ENCODE data around the gene WIPI1. TPM values are rescaled to one million over a fixed set of nuclear protein-coding genes. Genes with fewer than 3 reads are reported as not detected.
"Not testable (repeated sequence)": the region's sequence is repeated elsewhere in the genome, so short reads cannot be mapped to it uniquely, and the experiment has no call there.

WIPI1 gene
- total and polyA plus RNA-seq, 9 donors: 33.9 to 50.5 (median 44.1) TPM

DNA sequence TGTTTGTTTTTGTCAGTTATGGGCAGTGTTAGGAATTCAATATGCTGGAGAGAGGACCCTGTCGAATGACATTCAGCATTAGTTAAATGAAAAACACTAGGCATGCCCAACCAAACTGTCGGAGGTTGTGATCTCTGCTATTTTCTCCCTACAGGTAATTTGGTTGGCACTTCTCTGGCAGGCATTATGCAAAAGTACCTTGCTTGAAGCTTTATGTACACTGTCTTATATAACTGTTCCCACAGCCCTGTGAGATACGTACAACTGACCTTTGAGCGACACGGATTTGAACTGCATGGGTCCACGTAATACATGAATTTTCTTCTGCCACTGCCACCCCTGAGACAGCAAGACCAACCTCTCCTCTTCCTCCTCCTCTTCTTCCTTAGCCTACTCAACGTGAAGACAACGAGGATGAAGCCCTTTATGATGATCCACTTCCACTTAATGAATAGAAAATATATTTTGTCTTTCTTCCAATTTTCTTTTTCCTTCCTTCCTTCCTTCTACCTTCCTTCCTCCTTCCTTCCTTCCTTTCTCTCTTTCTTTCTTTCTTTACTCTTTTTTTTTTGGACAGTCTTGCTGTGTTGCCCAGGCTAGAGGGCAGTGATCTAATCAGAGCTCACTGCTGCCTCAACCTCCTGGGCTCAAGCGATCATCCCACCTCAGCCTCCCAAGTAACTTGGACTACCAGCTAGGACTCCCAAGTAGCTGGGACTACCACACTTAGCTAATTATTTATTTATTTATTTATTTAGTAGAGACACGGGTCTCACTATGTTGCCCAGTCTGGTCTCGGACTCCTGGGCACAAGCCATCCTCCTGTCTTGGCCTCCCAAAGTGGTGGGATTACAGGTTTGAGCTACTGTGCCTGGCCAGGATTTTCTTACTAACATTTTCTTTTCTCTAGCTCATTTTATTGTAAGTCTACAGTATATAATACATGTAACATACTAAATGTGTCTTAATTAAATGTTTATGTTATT, 77.3 kb downstream of the WIPI1 start:
- Histone ChIP-seq H3K27ac (ENCODE audit: low read length) (no peak overlapping the region), H3K27me3 (ENCODE audit: control insufficient read depth, insufficient read depth, low read length) (peaks cover 3% of the 10 kb centered on the region), H3K4me3 (ENCODE audit: low read length) (no peak overlapping the region), H3K4me1 (ENCODE audit: control insufficient read depth, insufficient read depth, low read length) (peaks cover 31% of the 10 kb centered on the region), H3K9me3 (replicated peaks; ENCODE audit: control insufficient read depth, low read depth, low read length) (no peaks in the 10 kb centered on the region), H3K36me3 (ENCODE audit: control insufficient read depth, insufficient read depth, low read length) (no peaks in the 10 kb centered on the region)
- WGBS (ENCODE audit: insufficient coverage): 89% methylated on average over 8 of the region's 11 CpGs
- no peak for DNase-seq

DNA sequence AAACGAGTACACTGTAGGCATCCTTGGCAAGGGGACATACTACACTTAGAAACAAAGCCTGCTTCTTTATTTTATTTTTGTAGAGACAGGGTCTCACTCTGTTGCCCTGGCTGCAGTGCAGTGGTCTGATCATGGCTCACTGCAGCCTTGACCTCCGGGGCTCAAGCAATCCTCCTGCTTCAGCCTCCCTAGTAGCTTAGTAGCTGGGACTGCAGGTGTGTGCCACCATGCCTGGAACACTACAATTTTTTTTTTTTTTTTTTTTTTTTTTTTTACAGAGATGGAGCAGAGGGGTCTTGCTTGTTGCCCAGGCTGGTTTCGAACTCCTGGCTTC, 78.2 kb downstream of the WIPI1 start:
- 100% methylated on average over 1 of the region's 3 CpGs for WGBS (ENCODE audit: insufficient coverage)
- no peak overlapping the region for H3K4me3 ChIP-seq (ENCODE audit: low read length)
- DNase-seq: no peak
- peaks cover 3% of the 10 kb centered on the region for H3K27me3 ChIP-seq (ENCODE audit: control insufficient read depth, insufficient read depth, low read length)
- peaks cover 31% of the 10 kb centered on the region for H3K4me1 ChIP-seq (ENCODE audit: control insufficient read depth, insufficient read depth, low read length)
- no peaks in the 10 kb centered on the region for H3K9me3 ChIP-seq (replicated peaks; ENCODE audit: control insufficient read depth, low read depth, low read length)
- no peaks in the 10 kb centered on the region for H3K36me3 ChIP-seq (ENCODE audit: control insufficient read depth, insufficient read depth, low read length)
- peak overlapping the region; percentile 91 for H3K27ac ChIP-seq (ENCODE audit: low read length)

DNA sequence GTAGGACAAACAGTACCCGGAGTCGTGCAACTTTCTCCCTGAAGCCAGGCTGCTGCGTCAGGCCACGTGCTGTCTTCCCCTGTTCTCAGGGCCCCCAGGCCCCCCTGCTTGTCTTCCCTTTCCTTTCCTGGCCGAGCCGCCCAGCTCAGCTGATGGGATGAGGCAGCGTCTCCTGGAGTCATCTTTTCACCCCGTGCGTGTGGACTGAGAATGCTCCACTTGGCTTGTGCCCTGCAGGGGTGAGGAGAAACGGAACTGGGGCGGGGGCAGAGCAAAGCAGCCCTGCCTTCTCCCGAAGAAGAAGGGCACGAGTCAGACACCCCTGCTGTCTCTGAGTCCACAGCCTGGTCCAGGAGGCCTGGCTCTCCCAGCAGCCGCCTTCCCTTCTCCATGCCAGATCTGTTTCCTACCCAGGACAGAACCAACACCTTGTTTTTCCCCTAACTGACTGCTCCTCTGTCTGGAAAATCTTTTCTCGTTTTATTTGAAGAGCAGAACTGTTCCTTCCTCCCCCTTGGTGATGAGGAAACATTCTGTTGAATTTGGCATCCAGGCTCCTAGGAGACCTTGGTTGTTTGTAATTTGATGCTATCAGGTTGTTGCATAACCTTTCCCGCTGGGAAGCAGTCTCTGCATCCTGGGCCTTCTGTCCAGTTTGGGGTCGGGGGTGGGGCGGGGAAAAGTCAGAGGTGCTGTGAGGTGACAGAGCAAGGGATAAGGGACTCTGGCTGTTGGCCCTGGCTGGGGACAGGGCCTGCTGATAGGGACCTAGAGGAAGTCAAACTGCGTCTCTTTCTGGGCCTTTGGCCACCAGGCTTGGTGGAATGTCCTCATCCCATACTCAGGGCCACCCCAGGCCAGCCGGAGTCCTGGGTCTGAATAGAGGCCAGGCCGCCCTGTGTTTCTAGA, 78.8 kb downstream of the WIPI1 start:
- peaks cover 25% of the 10 kb centered on the region for H3K4me1 ChIP-seq (ENCODE audit: control insufficient read depth, insufficient read depth, low read length)
- peak overlapping the region; percentile 91 for H3K27ac ChIP-seq (ENCODE audit: low read length)
- peaks cover 3% of the 10 kb centered on the region for H3K27me3 ChIP-seq (ENCODE audit: control insufficient read depth, insufficient read depth, low read length)
- H3K9me3 ChIP-seq (replicated peaks; ENCODE audit: control insufficient read depth, low read depth, low read length): no peaks in the 10 kb centered on the region
- whole genome bisulfite sequencing (ENCODE audit: insufficient coverage): 17% methylated on average over 12 of the region's 21 CpGs
- no peaks in the 10 kb centered on the region for H3K36me3 ChIP-seq (ENCODE audit: control insufficient read depth, insufficient read depth, low read length)
- peak; percentile 96 for DNase-seq
- no peak overlapping the region for H3K4me3 ChIP-seq (ENCODE audit: low read length)

DNA sequence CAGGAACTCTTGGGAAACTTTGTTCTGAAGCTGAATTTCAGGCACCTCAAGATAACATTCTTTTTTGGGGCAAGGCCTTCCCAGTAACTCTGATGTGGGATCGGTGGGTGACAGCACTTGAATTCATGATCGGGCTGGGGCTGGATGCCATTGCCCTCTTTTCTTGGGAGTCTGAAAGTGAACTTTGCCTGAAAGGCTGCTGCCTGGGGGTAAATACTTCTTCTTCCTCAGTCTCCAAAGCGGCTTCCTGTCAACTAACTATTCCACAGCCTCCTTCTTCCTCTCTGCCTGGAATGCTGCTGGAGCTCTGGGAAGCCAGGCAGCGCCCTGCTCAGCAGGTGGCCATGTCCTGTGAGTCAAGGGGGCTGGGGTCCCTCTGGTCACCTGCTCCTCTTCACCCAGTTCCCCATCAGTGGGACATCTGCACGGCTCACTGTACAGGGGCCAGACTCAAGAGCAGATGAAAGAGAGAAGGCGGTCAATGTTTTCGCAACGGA, 79.5 kb downstream of the WIPI1 start:
- H3K36me3 ChIP-seq (ENCODE audit: control insufficient read depth, insufficient read depth, low read length): no peaks in the 10 kb centered on the region
- peaks cover 20% of the 10 kb centered on the region for H3K4me1 ChIP-seq (ENCODE audit: control insufficient read depth, insufficient read depth, low read length)
- 18% methylated on average over 6 of the region's 8 CpGs for WGBS (ENCODE audit: insufficient coverage)
- H3K9me3 ChIP-seq (replicated peaks; ENCODE audit: control insufficient read depth, low read depth, low read length): no peaks in the 10 kb centered on the region
- no peak for DNase-seq
- H3K27me3 ChIP-seq (ENCODE audit: control insufficient read depth, insufficient read depth, low read length): peaks cover 3% of the 10 kb centered on the region
- H3K27ac ChIP-seq (ENCODE audit: low read length): peak overlapping the region; percentile 91
- H3K4me3 ChIP-seq (ENCODE audit: low read length): no peak overlapping the region

GRCh38 chr17:68376178-68376577, 81.1 kb downstream of the WIPI1 start:
- H3K36me3 ChIP-seq (ENCODE audit: control insufficient read depth, insufficient read depth, low read length); DNase-seq; H3K9me3 ChIP-seq (replicated peaks; ENCODE audit: control insufficient read depth, low read depth, low read length); H3K4me3 ChIP-seq (ENCODE audit: low read length); H3K27me3 ChIP-seq (ENCODE audit: control insufficient read depth, insufficient read depth, low read length); H3K27ac ChIP-seq (ENCODE audit: low read length): not testable (repeated sequence)
- peaks cover 20% of the 10 kb centered on the region for H3K4me1 ChIP-seq (ENCODE audit: control insufficient read depth, insufficient read depth, low read length)
- WGBS (ENCODE audit: insufficient coverage): 88% methylated on average over 1 of the region's 2 CpGs

GRCh38 chr17:68375566-68375965, 81.7 kb downstream of the WIPI1 start:
- 90% methylated on average over 6 of the region's 8 CpGs for WGBS (ENCODE audit: insufficient coverage)
- H3K9me3 ChIP-seq (replicated peaks; ENCODE audit: control insufficient read depth, low read depth, low read length): no peaks in the 10 kb centered on the region
- DNase-seq: no peak
- H3K4me3 ChIP-seq (ENCODE audit: low read length): no peak overlapping the region
- peaks cover 3% of the 10 kb centered on the region for H3K27me3 ChIP-seq (ENCODE audit: control insufficient read depth, insufficient read depth, low read length)
- peaks cover 20% of the 10 kb centered on the region for H3K4me1 ChIP-seq (ENCODE audit: control insufficient read depth, insufficient read depth, low read length)
- no peak overlapping the region for H3K27ac ChIP-seq (ENCODE audit: low read length)
- H3K36me3 ChIP-seq (ENCODE audit: control insufficient read depth, insufficient read depth, low read length): no peaks in the 10 kb centered on the region

Other genes starting within 250 kb of the WIPI1 start
- gene AMZ2, start 209.5 kb downstream of the WIPI1 start, total RNA-seq: 70.0 TPM
- gene AMZ2, start 209.5 kb downstream of the WIPI1 start, polyA plus RNA-seq (ENCODE audit: insufficient read depth in 1 of 8, insufficient read length in 8 of 8, low replicate concordance in 1 of 8): 10 to 100 TPM; 58.9 to 70.9 (median 62.9) TPM
- gene SLC16A6, start 166.4 kb downstream of the WIPI1 start, total RNA-seq: 0.27 TPM
- gene SLC16A6, start 166.4 kb downstream of the WIPI1 start, polyA plus RNA-seq (ENCODE audit: insufficient read depth in 1 of 8, insufficient read length in 8 of 8, low replicate concordance in 1 of 8): under 1 TPM; 0.25 to 0.65 (median 0.45) TPM
- gene ARSG, start 166.0 kb downstream of the WIPI1 start, total RNA-seq: 3.0 TPM
- 1 to 10 TPM; 2.2 to 3.7 (median 2.9) TPM for gene ARSG, start 166.0 kb downstream of the WIPI1 start, polyA plus RNA-seq (ENCODE audit: insufficient read depth in 1 of 8, insufficient read length in 8 of 8, low replicate concordance in 1 of 8)
- 267 TPM for gene PRKAR1A, start 54.9 kb upstream of the WIPI1 start, total RNA-seq
- 100 to 1,000 TPM; 294 to 350 (median 326) TPM for gene PRKAR1A, start 54.9 kb upstream of the WIPI1 start, polyA plus RNA-seq (ENCODE audit: insufficient read depth in 1 of 8, insufficient read length in 8 of 8, low replicate concordance in 1 of 8)
- 5.7 TPM for gene FAM20A, start 143.9 kb upstream of the WIPI1 start, total RNA-seq
- 10 to 100 TPM in 2 of 8 donors, 1 to 10 TPM in 6; 4.4 to 12.7 (median 8.4) TPM for gene FAM20A, start 143.9 kb upstream of the WIPI1 start, polyA plus RNA-seq (ENCODE audit: insufficient read depth in 1 of 8, insufficient read length in 8 of 8, low replicate concordance in 1 of 8)